ENCODE measurements around the gene TCEA3.
"Not testable (repeated sequence)": the region's sequence is repeated elsewhere in the genome, so short reads cannot be mapped to it uniquely, and the experiment has no call there.

- not testable (repeated sequence) for TF ChIP-seq POLR2A, CTCF (IDR thresholded peaks at IDR 0.05)
These were observed 50.3 kb downstream of the TCEA3 start for GRCh38 chr1:23374079-23374735.

Measured in uterus (tissue), 2 donors.